IPS-18c (cell line): ENCODE results near the gene CAPZA2.
"Not testable (repeated sequence)": the region's sequence is repeated elsewhere in the genome, so short reads cannot be mapped to it uniquely, and the experiment has no call there.

Experiments
- H3K4me3 ChIP-seq: 2 replicates; pipeline ENCODE4 v1.7.0; 2013; ENCODE audit warnings: low read depth, mild to moderate bottlenecking, low read length, moderate library complexity; ENCODE audit not compliant: insufficient read depth
- H3K9me3 ChIP-seq: one replicate; pipeline ENCODE4 v1.6.1; 2013; ENCODE audit warnings: mild to moderate bottlenecking, low read length, moderate library complexity; ENCODE audit not compliant: control insufficient read depth, insufficient read depth

Gene CAPZA2

DNA sequence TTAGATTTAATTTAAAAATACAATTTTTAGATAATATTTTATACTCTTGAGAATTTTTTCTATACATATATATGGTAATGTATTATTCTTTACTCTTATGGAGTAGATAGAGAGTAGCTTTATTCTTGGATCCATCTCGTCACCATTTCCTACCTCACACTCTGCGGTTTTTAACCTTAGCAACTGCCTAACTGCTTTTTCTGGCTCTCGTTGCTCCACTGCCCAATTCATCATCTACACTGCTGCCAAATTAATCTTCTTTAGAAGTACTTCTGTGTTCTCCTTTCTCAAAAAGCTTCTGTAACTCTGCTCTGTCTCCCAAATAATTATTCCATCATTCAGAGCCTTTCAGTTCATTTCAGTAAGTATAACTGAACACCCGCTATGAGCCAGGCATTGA lies 35.3 kb downstream of the CAPZA2 start:
- H3K9me3 ChIP-seq, result no peaks in the 10 kb centered on the region
- H3K4me3 ChIP-seq, result no peak overlapping the region

DNA sequence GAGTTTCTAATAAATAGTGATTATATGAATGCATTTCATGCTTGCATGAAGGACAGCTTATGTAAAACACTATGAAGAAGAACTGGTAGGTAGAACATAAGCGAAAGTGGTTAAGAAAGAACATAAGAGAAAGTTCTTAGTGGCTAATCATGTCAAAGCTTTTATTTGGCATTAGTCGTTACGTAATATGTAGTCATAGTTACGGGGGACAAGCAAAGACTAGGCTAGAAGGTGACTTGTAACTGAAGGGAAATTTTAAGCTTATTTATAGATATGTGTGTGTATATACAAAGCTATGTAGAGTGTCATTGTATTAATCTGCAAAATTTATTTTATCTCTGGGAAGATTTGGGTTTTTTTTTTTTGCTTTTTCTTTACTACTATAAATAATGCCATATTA lies 36.9 kb downstream of the CAPZA2 start:
- Histone ChIP-seq H3K4me3 (no peak overlapping the region), H3K9me3 (no peaks in the 10 kb centered on the region)

DNA sequence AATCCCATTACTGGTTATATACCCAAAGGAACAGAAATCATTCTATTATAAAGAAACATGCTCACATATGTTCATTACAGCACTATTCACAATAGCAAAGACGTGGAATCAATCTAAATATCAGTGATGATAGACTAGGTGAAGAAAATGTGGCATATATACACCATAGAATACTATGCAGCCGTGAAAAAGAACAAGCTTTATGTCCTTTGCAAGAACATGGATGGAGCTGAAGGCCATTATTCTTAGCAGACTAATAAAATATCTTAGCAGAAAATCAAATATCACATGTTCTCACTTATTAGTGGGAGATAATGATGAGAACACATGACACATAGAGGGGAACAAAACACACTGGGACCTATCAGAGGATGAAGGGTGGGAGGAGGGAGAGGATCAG lies 38.8 kb downstream of the CAPZA2 start:
- Histone ChIP-seq H3K9me3 (no peaks in the 10 kb centered on the region), H3K4me3 (no peak overlapping the region)

DNA sequence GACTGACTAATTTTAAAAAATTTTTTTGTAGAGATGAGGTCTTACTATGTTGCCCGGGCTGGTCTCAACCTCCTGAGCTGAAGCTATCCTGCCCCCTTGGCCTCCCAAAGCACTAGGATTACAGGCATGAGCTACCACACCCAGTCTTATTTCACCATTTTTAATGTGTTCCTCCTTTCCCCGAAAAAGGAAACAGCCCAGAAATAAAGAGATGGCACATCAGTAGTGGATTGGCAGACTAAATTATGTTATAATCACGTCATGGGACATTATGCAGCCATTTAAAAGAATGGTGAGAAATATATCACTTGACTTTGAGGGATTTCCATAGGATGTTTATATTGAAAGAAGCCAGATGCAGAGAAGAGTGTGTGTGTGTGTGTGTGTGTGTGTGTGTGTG lies 40.5 kb downstream of the CAPZA2 start:
- no peaks in the 10 kb centered on the region for H3K9me3 ChIP-seq
- H3K4me3 ChIP-seq, result no peak overlapping the region

DNA sequence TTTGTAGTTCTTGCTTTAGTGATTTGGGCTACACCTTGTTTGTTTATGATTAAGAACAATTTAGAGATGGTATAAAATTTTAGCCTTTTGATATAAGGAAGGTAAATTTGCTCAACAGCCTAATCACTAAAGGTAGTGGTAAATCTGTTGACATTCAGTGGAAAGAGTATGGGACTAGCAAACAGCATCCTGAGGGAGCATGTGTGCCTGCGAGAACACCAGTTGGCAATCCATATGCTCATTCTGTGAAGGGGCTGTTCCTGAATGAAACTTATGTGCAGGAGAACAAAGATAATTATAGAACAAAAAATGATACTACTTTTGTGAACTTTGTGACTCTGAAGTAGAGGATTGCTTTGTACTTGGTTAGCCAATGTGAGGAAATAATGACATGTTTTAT lies 44.0 kb downstream of the CAPZA2 start:
- Histone ChIP-seq H3K9me3 (no peaks in the 10 kb centered on the region), H3K4me3 (no peak overlapping the region)

DNA sequence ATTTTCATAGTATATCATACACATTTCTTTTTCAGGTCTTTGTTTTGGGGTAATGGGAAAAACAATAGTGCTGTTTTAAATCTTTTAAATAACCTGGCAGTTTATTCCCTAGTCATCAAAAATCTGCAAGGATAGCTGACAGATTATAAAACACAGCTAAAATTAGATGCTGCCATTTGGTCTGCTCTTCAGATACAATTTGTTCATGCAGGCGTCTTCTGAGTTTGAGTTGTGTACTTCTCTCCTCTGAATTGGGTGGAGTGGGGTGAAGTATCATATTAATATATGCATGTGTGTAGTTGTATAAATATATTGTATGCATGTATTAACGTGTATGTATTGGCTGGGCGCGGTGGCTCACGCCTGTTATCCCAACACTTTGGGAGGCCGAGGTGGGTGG lies 48.0 kb downstream of the CAPZA2 start:
- no peak overlapping the region for H3K4me3 ChIP-seq
- no peaks in the 10 kb centered on the region for H3K9me3 ChIP-seq

DNA sequence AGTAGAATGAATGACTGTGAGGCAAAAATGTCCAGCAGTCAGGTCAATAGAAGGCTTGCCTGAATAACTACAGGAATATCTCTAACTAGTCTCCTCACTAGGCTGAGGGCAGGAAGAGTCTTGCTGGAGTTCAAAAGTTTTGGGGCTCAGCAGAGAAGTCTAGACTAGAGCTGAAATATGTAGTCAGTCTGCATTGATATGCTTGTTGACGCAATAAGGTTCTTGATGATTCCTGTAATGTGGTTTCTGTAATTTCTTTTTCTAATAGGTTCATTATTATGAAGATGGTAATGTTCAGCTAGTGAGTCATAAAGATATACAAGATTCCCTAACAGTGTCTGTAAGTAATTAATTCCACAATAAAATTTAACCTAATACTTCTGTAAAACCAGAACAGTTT lies 49.4 kb downstream of the CAPZA2 start:
- H3K4me3 ChIP-seq, result no peak overlapping the region
- no peaks in the 10 kb centered on the region for H3K9me3 ChIP-seq

DNA sequence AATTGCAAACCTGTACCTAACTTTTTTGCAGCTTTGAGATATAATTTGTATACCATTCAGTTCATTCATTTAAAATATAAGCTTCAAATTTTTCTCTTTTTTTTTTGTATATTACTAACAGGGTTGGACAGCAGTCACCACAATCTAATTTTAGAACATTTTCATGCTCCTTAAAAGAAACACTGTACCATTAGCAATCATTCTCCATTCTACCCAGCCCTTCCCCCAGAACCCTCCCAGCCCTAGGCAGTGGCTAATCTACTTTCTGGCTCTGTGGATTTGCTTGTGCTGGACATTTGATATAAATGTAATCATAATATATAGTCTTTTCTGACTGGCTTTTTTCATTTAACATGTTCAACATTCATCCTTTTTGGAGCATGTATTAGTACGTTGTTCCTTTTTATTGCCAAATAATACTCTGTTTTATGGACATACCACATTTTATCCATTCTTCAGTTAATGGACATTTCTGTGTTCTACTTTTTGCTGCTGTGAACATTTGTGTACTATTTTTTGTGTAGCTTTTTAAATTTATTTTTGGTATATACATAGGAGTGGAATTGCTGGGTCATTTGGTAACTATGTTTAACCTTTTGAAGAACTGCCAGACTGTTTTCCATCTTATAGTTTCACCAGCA lies 50.0 kb downstream of the CAPZA2 start:
- Histone ChIP-seq H3K9me3 (no peaks in the 10 kb centered on the region), H3K4me3 (no peak overlapping the region)

DNA sequence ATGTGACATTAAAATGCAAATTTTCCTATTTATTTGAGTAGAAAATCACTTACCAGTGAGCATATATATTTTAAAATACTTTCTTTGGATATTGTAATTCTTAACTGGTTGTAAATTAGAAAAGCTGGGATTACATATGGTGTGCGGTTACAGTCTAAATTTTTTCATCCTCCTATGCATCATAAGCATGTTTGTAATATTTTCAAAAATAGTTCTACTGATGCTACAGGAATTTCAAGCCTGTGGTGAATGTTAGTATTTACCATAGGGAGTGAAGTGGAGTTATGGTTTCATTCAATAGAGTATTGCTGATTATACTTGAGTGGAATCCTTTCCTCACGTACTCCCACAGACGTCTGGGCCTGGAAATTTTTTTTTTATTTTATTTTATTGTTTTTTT lies 56.3 kb downstream of the CAPZA2 start:
- H3K4me3 ChIP-seq, result no peak overlapping the region
- H3K9me3 ChIP-seq, result no peaks in the 10 kb centered on the region

DNA sequence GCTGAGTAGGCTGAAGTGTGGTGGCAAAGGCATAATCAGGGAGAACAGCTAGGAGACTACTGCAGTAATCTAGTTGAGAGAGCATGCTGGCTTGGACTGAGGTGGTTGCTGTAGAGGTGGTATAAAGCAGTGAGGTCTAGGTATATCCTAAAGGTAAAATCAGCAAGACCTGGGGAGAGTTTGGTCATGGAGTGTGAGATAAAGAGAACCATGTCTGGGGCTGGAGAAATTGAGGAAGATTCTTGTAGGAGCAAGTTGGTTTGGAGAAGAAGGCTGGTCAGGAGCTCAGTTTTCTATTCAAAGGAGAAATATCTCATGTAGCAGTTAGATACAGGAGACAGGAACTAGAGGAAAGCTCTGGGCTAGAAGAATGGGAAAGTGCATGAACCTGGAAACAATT lies 58.0 kb downstream of the CAPZA2 start:
- Histone ChIP-seq H3K4me3 (no peak overlapping the region), H3K9me3 (no peaks in the 10 kb centered on the region)

DNA sequence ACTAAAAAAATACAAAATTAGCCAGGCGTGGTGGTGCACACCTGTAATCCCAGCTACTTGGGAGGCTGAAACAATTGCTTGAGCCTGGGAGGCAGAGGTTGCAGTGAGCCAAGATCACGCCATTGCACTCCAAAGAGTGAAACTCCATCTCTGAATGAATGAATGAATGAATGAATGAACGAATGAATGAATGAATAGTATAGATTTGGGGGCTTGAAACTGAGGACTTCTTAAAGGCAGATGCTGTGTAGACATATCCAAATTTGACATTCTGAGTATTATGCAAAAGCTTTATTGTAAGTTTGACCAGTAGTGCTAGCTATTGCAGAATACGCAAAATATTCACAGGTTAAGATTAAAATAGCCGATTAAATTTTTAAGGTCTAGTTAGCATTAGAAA lies 60.2 kb downstream of the CAPZA2 start:
- H3K4me3 ChIP-seq, result no peak overlapping the region
- no peaks in the 10 kb centered on the region for H3K9me3 ChIP-seq

DNA sequence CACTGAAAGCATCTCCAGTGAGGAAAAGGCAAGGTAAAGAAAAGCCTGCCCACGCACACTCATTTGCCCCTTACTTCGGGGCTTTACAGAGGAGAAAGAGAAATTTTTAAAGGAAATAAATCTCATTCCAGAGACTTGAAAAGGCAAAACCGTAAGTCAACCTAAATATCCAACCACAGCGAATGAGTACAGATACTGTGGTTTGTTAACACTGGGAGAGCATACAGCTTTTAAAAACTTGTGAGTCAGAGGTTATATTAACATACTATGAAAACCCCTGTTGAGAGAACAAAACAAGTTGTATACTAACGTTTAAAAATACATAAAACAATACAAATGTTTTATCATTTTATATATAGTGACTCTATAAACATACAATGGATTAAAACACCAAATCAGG lies 62.4 kb downstream of the CAPZA2 start:
- no peak overlapping the region for H3K4me3 ChIP-seq
- no peaks in the 10 kb centered on the region for H3K9me3 ChIP-seq

DNA sequence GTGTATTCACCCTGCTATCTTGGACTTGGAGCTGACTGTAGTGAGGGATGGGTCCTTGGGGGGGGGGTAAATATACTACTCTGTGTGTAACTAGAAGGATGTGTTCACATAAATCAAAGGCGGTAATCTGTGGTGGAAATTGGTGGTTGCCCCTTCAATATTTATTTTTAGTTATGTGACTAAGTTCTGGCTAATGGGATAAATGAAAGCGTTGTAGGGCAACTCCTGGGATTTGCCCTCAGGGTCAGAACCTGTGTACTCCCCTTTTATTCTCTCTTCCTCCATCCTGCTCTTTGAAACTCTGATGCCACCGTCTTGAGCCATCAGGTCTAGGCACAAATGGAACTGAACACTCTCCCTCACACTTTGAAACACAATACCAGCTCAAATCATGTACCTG lies 66.6 kb downstream of the CAPZA2 start:
- Histone ChIP-seq H3K4me3 (no peak overlapping the region), H3K9me3 (no peaks in the 10 kb centered on the region)

DNA sequence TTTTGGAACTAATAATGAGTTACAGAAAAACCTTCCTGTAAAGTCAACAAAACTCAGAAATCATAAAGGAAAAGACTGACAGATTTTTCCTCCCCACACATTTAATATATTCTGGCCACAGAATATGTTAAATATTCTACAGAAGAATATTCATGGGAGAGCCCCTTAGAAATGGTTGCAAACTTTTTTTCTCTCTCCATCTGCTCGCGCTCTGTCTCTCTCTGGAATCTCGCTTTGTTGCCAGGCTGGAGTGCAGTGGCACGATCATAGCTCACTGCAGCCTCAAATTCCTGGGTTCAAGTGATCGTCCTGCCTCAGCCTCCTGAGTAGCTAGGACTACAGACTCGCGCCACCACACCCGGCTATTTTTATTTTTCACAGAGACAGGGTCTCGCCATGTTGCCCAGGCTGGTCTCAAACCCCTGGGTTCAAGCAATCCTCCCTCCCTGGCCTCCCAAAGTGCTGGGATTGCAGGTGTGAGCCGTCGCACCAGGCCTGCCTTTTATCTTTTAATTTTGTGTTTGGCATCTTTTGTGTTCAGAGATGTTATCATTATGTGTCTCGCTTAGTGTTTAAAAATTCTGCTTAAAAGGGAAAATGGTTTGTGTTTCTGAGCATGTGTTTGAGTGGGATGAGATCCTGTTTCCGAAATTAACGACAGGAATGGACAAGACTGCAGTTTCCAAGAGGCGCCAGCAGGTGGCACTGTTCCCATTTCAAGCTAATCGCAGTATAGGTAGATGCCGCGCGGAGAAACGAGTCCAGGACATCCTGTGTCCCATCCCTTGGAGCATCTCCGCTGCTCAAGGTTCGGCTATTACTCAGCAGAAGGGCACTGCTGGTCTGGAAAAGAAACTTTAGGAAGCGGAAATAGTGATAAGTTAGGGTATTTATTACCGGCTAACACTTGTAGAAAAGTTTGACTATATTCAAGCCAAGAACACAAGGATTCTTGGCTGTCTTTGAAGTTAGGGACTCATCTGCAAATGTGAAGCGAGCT lies 67.8 kb downstream of the CAPZA2 start:
- Histone ChIP-seq H3K9me3 (no peaks in the 10 kb centered on the region), H3K4me3 (no peak overlapping the region)

DNA sequence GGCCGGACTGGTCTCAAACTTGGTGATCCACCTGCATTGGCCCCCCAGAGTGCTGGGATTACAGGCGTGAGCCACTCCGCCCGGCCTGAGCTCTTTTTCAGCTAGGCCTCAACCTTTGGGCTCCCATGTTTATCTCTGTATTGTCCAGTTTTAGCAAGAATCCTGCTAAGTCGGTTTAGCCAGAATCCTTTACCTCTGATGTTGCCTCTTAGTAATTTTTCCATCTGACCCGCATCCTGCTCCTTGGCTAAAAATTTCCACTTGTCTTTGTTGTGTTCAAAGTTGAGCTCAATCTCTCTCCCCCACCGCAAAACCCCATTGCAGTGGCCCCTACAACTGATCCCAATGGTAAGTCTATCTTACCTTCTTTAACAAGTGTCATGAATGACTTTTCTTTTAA lies 70.2 kb downstream of the CAPZA2 start:
- Histone ChIP-seq H3K9me3 (no peaks in the 10 kb centered on the region), H3K4me3 (no peak overlapping the region)

DNA sequence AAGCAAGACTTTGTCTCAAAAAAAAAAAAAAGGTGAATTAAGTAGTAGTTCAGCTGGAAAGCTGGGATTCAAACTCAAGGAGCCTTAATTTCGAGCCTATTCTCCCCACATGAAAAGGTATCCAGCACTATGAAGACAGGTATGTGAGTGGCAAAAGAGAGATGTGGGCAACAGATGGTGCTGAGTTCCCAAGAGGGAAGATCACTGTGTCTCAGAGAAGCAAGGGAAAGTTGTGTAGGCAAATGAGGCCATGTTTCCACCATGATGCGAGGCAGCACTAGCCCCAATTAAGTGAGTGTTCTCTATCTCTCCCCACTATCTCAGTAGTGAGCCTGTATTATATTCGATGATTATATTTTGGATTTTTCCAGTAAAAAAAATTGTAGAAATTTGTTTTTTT lies 71.1 kb downstream of the CAPZA2 start:
- no peak overlapping the region for H3K4me3 ChIP-seq
- H3K9me3 ChIP-seq, result no peaks in the 10 kb centered on the region

DNA sequence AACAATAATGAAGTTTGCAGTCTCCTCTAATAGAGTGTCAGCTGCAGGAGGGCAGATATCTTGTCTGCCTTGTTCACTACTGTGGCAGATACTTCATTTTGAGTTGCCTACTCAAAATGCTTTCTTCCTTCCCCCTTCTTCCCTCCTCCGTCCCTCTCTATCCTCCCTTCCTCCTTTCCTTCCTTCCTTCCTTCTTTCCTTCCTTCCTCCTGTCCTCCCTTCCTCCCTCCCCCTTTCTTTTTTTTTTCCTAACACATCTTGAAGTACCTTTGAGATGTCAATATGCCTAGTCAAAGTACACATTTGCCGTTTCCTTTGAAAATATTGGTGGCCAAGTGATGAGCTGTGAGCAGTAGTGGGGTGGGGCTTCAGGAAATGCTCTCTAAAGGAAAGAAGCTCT lies 72.2 kb downstream of the CAPZA2 start:
- H3K4me3 ChIP-seq, result no peak overlapping the region
- no peaks in the 10 kb centered on the region for H3K9me3 ChIP-seq

DNA sequence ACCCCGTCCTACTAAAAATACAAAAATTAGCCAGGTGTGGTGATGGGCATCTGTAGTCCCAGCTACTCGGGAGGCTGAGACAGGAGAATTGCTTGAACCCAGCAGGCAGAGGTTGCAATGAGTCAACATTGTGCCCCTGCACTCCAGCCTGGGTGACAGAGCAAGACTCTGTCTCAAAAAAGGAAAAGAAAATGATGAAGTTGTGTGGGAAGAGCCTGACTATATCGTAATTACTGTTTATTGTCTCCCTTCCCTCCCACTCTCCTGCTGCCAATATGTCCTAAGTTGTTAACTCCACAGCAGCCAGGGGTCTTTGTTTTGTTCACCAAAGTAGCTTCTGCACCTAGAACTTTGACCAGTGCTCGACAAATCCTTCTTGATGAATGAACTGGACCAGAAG lies 74.5 kb downstream of the CAPZA2 start:
- not testable (repeated sequence) for H3K9me3 ChIP-seq, H3K4me3 ChIP-seq
